Osteocyte (in vitro differentiated cells): ENCODE measurements around the gene CHRNE. TPM values are rescaled to one million over a fixed set of nuclear protein-coding genes. Genes with fewer than 3 reads are reported as not detected.

Source experiments
- DNase-seq: peaks from one replicate; pipeline ENCODE4 v3.0.0; 2021; ENCODE audit warnings: mixed read lengths; ENCODE audit not compliant: unreplicated experiment; ENCODE audit errors: extremely low spot score
- H3K27ac Mint-ChIP-seq: one replicate; pipeline ENCODE4 v1.8.0; 2021; ENCODE audit warnings: mild to moderate bottlenecking, mixed read lengths; ENCODE audit not compliant: unreplicated experiment
- H3K27me3 Mint-ChIP-seq: one replicate; pipeline ENCODE4 v1.8.0; 2021; ENCODE audit warnings: mixed read lengths; ENCODE audit not compliant: unreplicated experiment
- H3K36me3 Mint-ChIP-seq: one replicate; pipeline ENCODE4 v1.8.0; 2021; ENCODE audit warnings: mixed read lengths; ENCODE audit not compliant: unreplicated experiment
- H3K4me1 Mint-ChIP-seq: one replicate; pipeline ENCODE4 v1.8.0; 2021; ENCODE audit warnings: mixed read lengths; ENCODE audit not compliant: unreplicated experiment
- H3K4me3 Mint-ChIP-seq: one replicate; pipeline ENCODE4 v1.8.0; 2021; ENCODE audit warnings: mild to moderate bottlenecking, moderate library complexity, mixed read lengths; ENCODE audit not compliant: unreplicated experiment
- H3K9me3 Mint-ChIP-seq: one replicate; pipeline ENCODE4 v1.8.0; 2021; ENCODE audit warnings: mixed read lengths; ENCODE audit not compliant: unreplicated experiment
- total RNA-seq: library from RNA; stranded (reverse); gene quantifications from 2 replicates; pipeline ENCODE4 v1.2.1, GENCODE V29; 2021
- TF ChIP-seq, protein P1 (sequence below): fragments of 200-600 bp; sonication (generic); IDR thresholded peaks from 2 replicates; pipeline ENCODE4 v1.5.0; 2021; ENCODE audit warnings: antibody characterized with exemption, mild to moderate bottlenecking, moderate library complexity

Gene CHRNE
- total RNA-seq, 1 donor from 2014 or later: 0.27 TPM

DNA sequence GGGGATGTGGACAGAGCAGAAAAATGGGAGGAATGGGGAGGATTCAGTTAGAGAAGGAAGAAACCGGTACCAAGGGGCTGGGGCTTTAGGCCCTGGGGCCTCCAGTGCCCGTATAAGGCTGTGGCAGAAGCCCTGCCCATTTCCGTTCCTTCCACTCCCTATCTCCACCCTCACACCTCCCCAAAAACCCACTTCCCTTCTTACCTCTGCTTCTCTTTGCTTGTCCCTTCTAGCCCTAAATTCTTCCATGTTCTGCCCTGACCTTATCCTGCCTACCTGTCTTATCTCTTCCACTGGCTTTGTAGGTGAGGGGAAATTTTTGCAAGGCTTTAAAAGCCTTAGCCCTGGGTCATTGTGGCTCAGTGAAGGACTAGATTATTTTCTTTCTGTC lies 41.3 kb upstream of the CHRNE start:
- peaks cover 21% of the 10 kb centered on the region for H3K36me3 Mint-ChIP-seq
- no peaks in the 10 kb centered on the region for H3K27me3 Mint-ChIP-seq
- TF ChIP-seq, protein P1, sequence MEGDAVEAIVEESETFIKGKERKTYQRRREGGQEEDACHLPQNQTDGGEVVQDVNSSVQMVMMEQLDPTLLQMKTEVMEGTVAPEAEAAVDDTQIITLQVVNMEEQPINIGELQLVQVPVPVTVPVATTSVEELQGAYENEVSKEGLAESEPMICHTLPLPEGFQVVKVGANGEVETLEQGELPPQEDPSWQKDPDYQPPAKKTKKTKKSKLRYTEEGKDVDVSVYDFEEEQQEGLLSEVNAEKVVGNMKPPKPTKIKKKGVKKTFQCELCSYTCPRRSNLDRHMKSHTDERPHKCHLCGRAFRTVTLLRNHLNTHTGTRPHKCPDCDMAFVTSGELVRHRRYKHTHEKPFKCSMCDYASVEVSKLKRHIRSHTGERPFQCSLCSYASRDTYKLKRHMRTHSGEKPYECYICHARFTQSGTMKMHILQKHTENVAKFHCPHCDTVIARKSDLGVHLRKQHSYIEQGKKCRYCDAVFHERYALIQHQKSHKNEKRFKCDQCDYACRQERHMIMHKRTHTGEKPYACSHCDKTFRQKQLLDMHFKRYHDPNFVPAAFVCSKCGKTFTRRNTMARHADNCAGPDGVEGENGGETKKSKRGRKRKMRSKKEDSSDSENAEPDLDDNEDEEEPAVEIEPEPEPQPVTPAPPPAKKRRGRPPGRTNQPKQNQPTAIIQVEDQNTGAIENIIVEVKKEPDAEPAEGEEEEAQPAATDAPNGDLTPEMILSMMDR: no peak
- H3K4me3 Mint-ChIP-seq: no peak overlapping the region
- H3K27ac Mint-ChIP-seq: peak overlapping the region; percentile 39
- no peaks in the 10 kb centered on the region for H3K9me3 Mint-ChIP-seq
- DNase-seq: no peak
- H3K4me1 Mint-ChIP-seq: peaks cover 54% of the 10 kb centered on the region

DNA sequence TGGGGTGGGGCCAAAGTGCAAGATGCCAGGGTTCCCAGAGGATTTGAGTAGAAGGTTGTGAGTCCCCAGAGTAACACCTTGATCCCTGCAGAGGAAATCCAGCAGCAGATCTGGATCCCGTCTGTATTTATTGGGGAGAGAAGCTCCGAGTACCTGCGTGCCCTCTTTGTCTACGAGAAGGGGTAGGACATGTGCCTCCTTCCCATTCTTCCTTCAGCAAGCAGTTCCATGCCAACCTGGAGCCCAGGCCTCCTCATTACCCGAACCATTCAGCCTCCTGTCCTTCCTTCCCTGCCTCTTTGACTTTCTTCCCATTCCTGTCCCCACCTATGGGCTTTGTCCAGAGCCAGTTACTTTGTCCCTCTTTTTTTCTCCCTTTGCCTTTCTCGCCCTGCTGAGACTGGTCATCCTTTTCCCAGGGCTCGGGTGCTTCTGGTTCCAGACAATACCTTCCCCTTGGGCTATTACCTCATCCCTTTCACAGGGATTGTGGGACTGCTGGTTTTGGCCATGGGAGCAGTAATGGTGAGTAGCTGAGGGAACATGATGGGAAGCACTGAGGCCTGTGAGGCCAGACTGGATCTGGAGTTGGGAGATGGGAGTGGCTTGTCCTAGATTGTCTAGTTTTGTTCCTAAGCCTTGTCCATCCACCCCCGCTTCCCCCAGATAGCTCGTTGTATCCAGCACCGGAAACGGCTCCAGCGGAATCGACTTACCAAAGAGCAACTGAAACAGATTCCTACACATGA lies 40.0 kb upstream of the CHRNE start:
- Mint-ChIP-seq H3K4me1 (peaks cover 62% of the 10 kb centered on the region), H3K27me3 (no peaks in the 10 kb centered on the region), H3K27ac (peak overlapping the region; percentile 50), H3K9me3 (no peaks in the 10 kb centered on the region), H3K36me3 (peaks cover 21% of the 10 kb centered on the region), H3K4me3 (peak overlapping the region; percentile 44)
- no peak for DNase-seq
- TF ChIP-seq, protein P1: no peak

DNA sequence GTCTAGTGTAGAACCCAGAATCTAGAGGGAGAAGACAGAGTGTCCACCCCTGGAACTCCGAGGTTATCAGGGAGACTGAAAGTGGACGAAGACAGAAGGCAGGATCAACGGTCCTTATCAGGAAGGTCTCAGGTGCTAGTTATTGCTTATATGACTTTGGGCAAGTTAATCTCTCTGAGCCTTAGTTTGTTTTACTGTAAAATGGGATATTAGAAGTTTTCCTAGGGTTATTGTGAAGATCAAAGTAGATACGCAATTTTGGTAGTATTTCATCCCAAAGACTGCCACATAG lies 38.4 kb upstream of the CHRNE start:
- peak overlapping the region; percentile 85 for H3K4me3 Mint-ChIP-seq
- DNase-seq: no peak
- H3K36me3 Mint-ChIP-seq: peaks cover 21% of the 10 kb centered on the region
- no peaks in the 10 kb centered on the region for H3K9me3 Mint-ChIP-seq
- TF ChIP-seq, protein P1: no peak
- H3K4me1 Mint-ChIP-seq: peaks cover 54% of the 10 kb centered on the region
- H3K27ac Mint-ChIP-seq: peak overlapping the region; percentile 99
- H3K27me3 Mint-ChIP-seq: no peaks in the 10 kb centered on the region

DNA sequence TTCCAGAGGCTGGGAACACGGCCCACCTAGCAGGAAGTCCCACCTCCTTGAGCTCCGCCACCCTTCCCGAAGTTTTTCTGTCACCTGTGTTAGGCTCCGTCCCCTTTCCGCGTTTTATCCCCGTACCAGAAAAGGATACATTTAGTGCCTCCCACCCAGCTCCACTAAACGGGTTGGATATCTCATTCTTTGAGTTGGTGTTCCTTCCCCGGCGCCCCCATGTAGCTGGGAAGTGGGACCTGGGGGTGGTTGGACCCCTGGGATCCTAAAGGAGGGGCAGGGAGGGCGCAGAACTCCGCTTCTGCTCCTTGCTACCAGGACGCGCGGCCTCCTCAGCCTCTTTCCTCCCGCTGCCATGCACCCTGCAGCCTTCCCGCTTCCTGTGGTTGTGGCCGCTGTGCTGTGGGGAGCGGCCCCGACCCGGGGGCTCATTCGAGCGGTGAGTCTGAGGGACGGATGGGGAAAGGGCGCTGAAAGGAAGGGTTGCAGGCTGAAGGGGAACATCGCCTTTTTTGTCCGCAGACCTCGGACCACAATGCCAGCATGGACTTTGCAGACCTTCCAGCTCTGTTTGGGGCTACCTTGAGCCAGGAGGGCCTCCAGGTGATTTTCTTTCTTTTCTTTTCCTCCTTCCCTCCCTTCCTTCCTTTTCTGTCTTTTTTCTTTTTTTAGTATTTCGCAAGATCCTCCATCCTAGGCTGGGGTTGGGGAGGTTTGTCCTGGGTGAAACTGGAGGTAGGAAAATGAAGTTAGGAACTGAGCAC lies 37.8 kb upstream of the CHRNE start:
- H3K4me1 Mint-ChIP-seq: peaks cover 50% of the 10 kb centered on the region

More for the DNA sequence above, 37.8 kb upstream of the CHRNE start:
- TF ChIP-seq, protein P1: no peak
- Mint-ChIP-seq H3K4me3 (peak overlapping the region; percentile 85), H3K9me3 (no peaks in the 10 kb centered on the region), H3K27ac (peak overlapping the region; percentile 99), H3K27me3 (no peaks in the 10 kb centered on the region), H3K36me3 (peaks cover 23% of the 10 kb centered on the region)
- no peak for DNase-seq
